IMR-90 (cell line): Measurements from ENCODE around the gene TSPYL1. TPM values are rescaled to one million over a fixed set of nuclear protein-coding genes. Genes with fewer than 3 reads are reported as not detected.

ENCODE experiments used
- ATAC-seq: fragments of 200-7000 bp; cut with Tn5 transposase; 2 replicates; pipeline ENCODE4 v1.9.1; 2020; ENCODE audit warnings: low read depth, mild to moderate bottlenecking, moderate library complexity
- BruUV-seq: library from RNA; stranded (reverse); fragments of 400-500 nt; replicated peaks from 2 replicates; lab custom pipeline; 2021; lab: Mats Ljungman, UMichigan
- CTCF ChIA-PET: fragments of 300-600 bp; formaldehyde crosslinking; extraction: SDS; loops from one replicate; lab custom pipeline; 2021; ENCODE audit warnings: antibody characterized with exemption; lab: Yijun Ruan, JAX
- POLR2A ChIA-PET: fragments of 300-600 bp; sonication (Branson Sonifier 250); formaldehyde crosslinking; loops from one replicate; lab custom pipeline; 2022; ENCODE audit warnings: antibody characterized with exemption; ENCODE audit not compliant: unreplicated experiment; lab: Charles Lee
- DNase-seq: peaks from one replicate; pipeline ENCODE4 v3.0.0; 2013
- H2AFZ ChIP-seq: replicated peaks from 2 replicates; pipeline ENCODE3; 2013; ENCODE audit warnings: low read length, mild to moderate bottlenecking; ENCODE audit not compliant: poor library complexity
- H2AK5ac ChIP-seq: 2 replicates; pipeline ENCODE4 v1.6.1; 2013; ENCODE audit warnings: low read depth, low read length, inconsistent platforms
- H2AK9ac ChIP-seq: replicated peaks from 2 replicates; pipeline ENCODE3; 2013; ENCODE audit warnings: mild to moderate bottlenecking, low read depth, low read length, moderate library complexity; ENCODE audit not compliant: poor library complexity
- H2BK120ac ChIP-seq: 2 replicates; pipeline ENCODE4 v1.6.1; 2013; ENCODE audit warnings: low read depth, low read length, inconsistent platforms
- H2BK15ac ChIP-seq: 3 replicates; pipeline ENCODE4 v1.6.1; 2013; ENCODE audit warnings: low read depth, low read length, inconsistent platforms
- H2BK20ac ChIP-seq: 2 replicates; pipeline ENCODE4 v1.6.1; 2013; ENCODE audit warnings: low read depth, mild to moderate bottlenecking, inconsistent platforms, low read length, moderate library complexity
- H2BK5ac ChIP-seq: 2 replicates; pipeline ENCODE4 v1.6.1; 2013; ENCODE audit warnings: mild to moderate bottlenecking, low read depth, low read length, inconsistent platforms; ENCODE audit not compliant: poor library complexity, severe bottlenecking
- H3K14ac ChIP-seq: replicated peaks from 2 replicates; pipeline ENCODE4 v1.6.1; 2013; ENCODE audit warnings: low read depth, low read length, inconsistent platforms
- H3K18ac ChIP-seq: 2 replicates; pipeline ENCODE4 v1.6.1; 2013; ENCODE audit warnings: low read depth, low read length, control low read depth
- H3K23ac ChIP-seq: 2 replicates; pipeline ENCODE4 v1.6.1; 2013; ENCODE audit warnings: low read depth, low read length, inconsistent platforms
- H3K27ac ChIP-seq: 2 replicates; pipeline ENCODE4 v1.5.1; 2013; ENCODE audit warnings: mild to moderate bottlenecking, control low read depth, low read length; ENCODE audit not compliant: insufficient read depth
- H3K27me3 ChIP-seq: 2 replicates; pipeline ENCODE4 v1.6.1; 2013; ENCODE audit warnings: low read length; ENCODE audit not compliant: control insufficient read depth, insufficient read depth
- H3K36me3 ChIP-seq: 2 replicates; pipeline ENCODE4 v1.6.1; 2013; ENCODE audit warnings: low read length, mixed read lengths; ENCODE audit not compliant: control insufficient read depth, insufficient read depth
- H3K4ac ChIP-seq: 2 replicates; pipeline ENCODE4 v1.6.1; 2013; ENCODE audit warnings: low read depth, low read length, inconsistent platforms
- H3K4me1 ChIP-seq: 2 replicates; pipeline ENCODE4 v1.6.1; 2013; ENCODE audit warnings: low read length, mixed read lengths; ENCODE audit not compliant: control insufficient read depth, insufficient read depth
- H3K4me2 ChIP-seq: 2 replicates; pipeline ENCODE4 v1.6.1; 2013; ENCODE audit warnings: low read depth, mild to moderate bottlenecking, control low read depth, low read length, moderate library complexity
- H3K4me3 ChIP-seq: 2 replicates; pipeline ENCODE4 v1.5.1; 2013; ENCODE audit warnings: low read depth, mild to moderate bottlenecking, control low read depth, low read length, moderate library complexity; ENCODE audit not compliant: insufficient read depth
- H3K56ac ChIP-seq: 2 replicates; pipeline ENCODE4 v1.6.1; 2013; ENCODE audit warnings: low read length, inconsistent platforms; ENCODE audit not compliant: insufficient read depth; ENCODE audit errors: extremely low read depth
- H3K79me1 ChIP-seq, 2 experiments: 2 replicates each; pipeline ENCODE4 v1.6.1; 2013; ENCODE audit warnings: low read length in 2 of 2, inconsistent platforms in 1 of 2, low read depth in 1 of 2
- H3K9ac ChIP-seq: 2 replicates; pipeline ENCODE4 v1.6.1; 2013; ENCODE audit warnings: low read depth, low read length, control low read depth
- H3K9me1 ChIP-seq: 2 replicates; pipeline ENCODE4 v1.6.1; 2013; ENCODE audit warnings: low read length, inconsistent platforms; ENCODE audit not compliant: insufficient read depth
- H3K9me3 ChIP-seq: 2 replicates; pipeline ENCODE4 v1.6.1; 2013; ENCODE audit warnings: low read length; ENCODE audit not compliant: control insufficient read depth, insufficient read depth
- H4K20me1 ChIP-seq: 2 replicates; pipeline ENCODE4 v1.6.1; 2013; ENCODE audit warnings: low read length, inconsistent platforms; ENCODE audit not compliant: insufficient read depth
- H4K5ac ChIP-seq: 2 replicates; pipeline ENCODE4 v1.6.1; 2013; ENCODE audit warnings: mild to moderate bottlenecking, low read depth, low read length, control low read depth
- H4K8ac ChIP-seq, 2 experiments: 2 replicates each; pipeline ENCODE4 v1.6.1; 2013; ENCODE audit warnings: low read depth in 2 of 2, low read length in 2 of 2, control low read depth in 1 of 2, inconsistent platforms in 1 of 2
- H4K91ac ChIP-seq: 2 replicates; pipeline ENCODE4 v1.6.1; 2013; ENCODE audit warnings: low read depth, low read length, inconsistent platforms; ENCODE audit not compliant: insufficient read depth
- MAFK ChIP-seq: IDR thresholded peaks from 2 replicates; pipeline ENCODE4 v1.6.1; 2012; ENCODE audit warnings: low read depth, low read length, improper control_type of control experiment
- POLR2A ChIP-seq: IDR thresholded peaks from 2 replicates; pipeline ENCODE4 v1.6.1; 2012; ENCODE audit warnings: mild to moderate bottlenecking, low read depth, low read length
- RFX5 ChIP-seq: IDR thresholded peaks from 2 replicates; pipeline ENCODE4 v1.8.0; 2012; ENCODE audit warnings: low read depth, mild to moderate bottlenecking, low read length, moderate library complexity
- SMC3 ChIP-seq: fragments of 150-350 bp; IDR thresholded peaks from 2 replicates; pipeline ENCODE4 v1.6.1; 2016; ENCODE audit warnings: low read depth, mild to moderate bottlenecking, antibody characterized with exemption, low read length, moderate library complexity
- WGBS, 2 experiments: methylation state at CpG; one replicate each; pipeline versions ENCODE4 v1.1.5 to v1.1.7; 2013; ENCODE audit warnings: missing lambda C conversion rate in 2 of 2; ENCODE audit not compliant: insufficient read length in 1 of 2; ENCODE audit errors: extremely low coverage in 2 of 2; 5-methylcytosine and 5-hydroxymethylcytosine counted together
- dilution Hi-C: fragments of 300-500 bp; cut with HindIII; formaldehyde crosslinking; loops from one replicate; pipeline ENCODE4 v1.14.3; 2018; ENCODE audit warnings: low sequenced_read_pairs; ENCODE audit not compliant: unreplicated experiment
- in situ Hi-C: fragments of 300-500 bp; cut with MboI; formaldehyde crosslinking; loops from 3 replicates; pipeline ENCODE4 v1.14.3; 2019; ENCODE audit warnings: low sequenced_read_pairs, inconsistent platforms, mixed read lengths
- intact Hi-C: fragments of 100-400 bp; cut with micrococcal nuclease; formaldehyde crosslinking; loops from 2 replicates; pipeline ENCODE4 v1.10.0; 2022
- polyA plus RNA-seq, 3 experiments: library from polyadenylated mRNA; depleted of rRNA; stranded (reverse); fragments of >200 nt; gene quantifications; 2 replicates each; pipeline ENCODE4 v1.2.3, GENCODE V29; 2012; ENCODE audit warnings: low replicate concordance in 1 of 3
- total RNA-seq: library from RNA; depleted of rRNA; stranded (reverse); fragments of >200 nt; gene quantifications from 2 replicates; pipeline ENCODE4 v1.2.3, GENCODE V29; 2012; rRNA removed

Gene TSPYL1
- total and polyA plus RNA-seq, 2 of the 4 experiments (the other 2 are of a cell fraction) = 32.4 to 111 TPM

GRCh38 chr6:116229287-116229913 is 50.3 kb downstream of the TSPYL1 start:
- peak overlapping the region; percentile 3; the same call in 1 of the 2 replicates for H2AK5ac ChIP-seq
- H2BK120ac ChIP-seq = no peak overlapping the region
- H2BK15ac ChIP-seq = no peak overlapping the region
- no peaks in the 10 kb centered on the region for H4K20me1 ChIP-seq
- dilution Hi-C loops (no loop called here), intact Hi-C loops (no loop called here), in situ Hi-C loops (no loop called here)
- no peaks in the 10 kb centered on the region for H3K9me1 ChIP-seq
- BruUV-seq = no TSS peak
- DNase-seq = peak; percentile 91
- H4K5ac ChIP-seq = peak overlapping the region; percentile 3; the same call in 1 of the 2 replicates
- H3K79me1 ChIP-seq = no peaks in the 10 kb centered on the region
- H3K4ac ChIP-seq = no peak overlapping the region
- peak overlapping the region; percentile 20 to 87; a peak in 3 of 4 replicates for H4K8ac ChIP-seq
- H2AFZ ChIP-seq = peak overlapping the region; percentile 73
- no peaks in the 10 kb centered on the region for H3K9me3 ChIP-seq
- H3K4me2 ChIP-seq = peak overlapping the region; percentile 63
- ChIA-PET CTCF (interaction anchor here (0.6 kb wide), 1 partner anchor 336 kb away, joined by 3 read pairs; no protein-coding TSS in a partner anchor), POLR2A (no interaction called here)
- 48% methylated on average over 11 of the region's 17 CpGs; no CpG with 5 or more reads in 1 of the 2 experiments for WGBS, 2 experiments
- H3K4me1 ChIP-seq = no peaks in the 10 kb centered on the region
- H3K18ac ChIP-seq = no peak overlapping the region
- no peaks in the 10 kb centered on the region for H3K27me3 ChIP-seq
- H2BK20ac ChIP-seq = no peak overlapping the region
- no peak overlapping the region for H3K23ac ChIP-seq
- no peak overlapping the region for H3K27ac ChIP-seq
- no peaks in the 10 kb centered on the region for H3K36me3 ChIP-seq
- no peak overlapping the region for H3K14ac ChIP-seq
- peak overlapping the region; percentile 27; the same call in 1 of the 2 replicates for H3K4me3 ChIP-seq
- ATAC-seq = peak; percentile 96
- no peak overlapping the region for H4K91ac ChIP-seq
- H3K9ac ChIP-seq = no peak overlapping the region; the same call in 1 of the 2 replicates
- no peak overlapping the region for H3K56ac ChIP-seq
- H2BK5ac ChIP-seq = no peak overlapping the region
- TF ChIP-seq MAFK (peak; percentile 7; the same call in 1 of the 2 replicates), SMC3 (no peak), POLR2A (no peak), RFX5 (peak; percentile 98)
- H2AK9ac ChIP-seq = no peak overlapping the region

Other genes starting within 250 kb of the TSPYL1 start
- under 0.01 TPM in 2 replicates for gene FRK, start 219.0 kb downstream of the TSPYL1 start, total RNA-seq
- gene FRK, start 219.0 kb downstream of the TSPYL1 start, polyA plus RNA-seq (2012; rRNA removed) = under 0.01 and 0.02 TPM in 2 replicates
- 7.5 and 11.7 TPM in 2 replicates for gene NT5DC1, start 179.1 kb downstream of the TSPYL1 start, total RNA-seq
- gene NT5DC1, start 179.1 kb downstream of the TSPYL1 start, polyA plus RNA-seq (2012; rRNA removed) = 12.0 and 16.8 TPM in 2 replicates
- not detected in 2 replicates for gene COL10A1, start 153.8 kb downstream of the TSPYL1 start, total RNA-seq
- gene COL10A1, start 153.8 kb downstream of the TSPYL1 start, polyA plus RNA-seq (2012; rRNA removed) = 0.05 and 0.70 TPM in 2 replicates
- 22.0 and 23.1 TPM in 2 replicates for gene TSPYL4, start 25.9 kb downstream of the TSPYL1 start, total RNA-seq
- 29.0 and 29.9 TPM in 2 replicates for gene TSPYL4, start 25.9 kb downstream of the TSPYL1 start, polyA plus RNA-seq (2012; rRNA removed)
- gene DSE, start 91.0 kb upstream of the TSPYL1 start, total RNA-seq = 132 and 154 TPM in 2 replicates
- 43.9 and 48.0 TPM in 2 replicates for gene DSE, start 91.0 kb upstream of the TSPYL1 start, polyA plus RNA-seq (2012; rRNA removed)
- gene CALHM6, start 181.4 kb upstream of the TSPYL1 start, total RNA-seq = 0.72 and 0.83 TPM in 2 replicates
- gene CALHM6, start 181.4 kb upstream of the TSPYL1 start, polyA plus RNA-seq (2012; rRNA removed) = 1.1 and 1.5 TPM in 2 replicates
- 10.6 and 10.8 TPM in 2 replicates for gene CALHM5, start 231.7 kb upstream of the TSPYL1 start, total RNA-seq
- gene CALHM5, start 231.7 kb upstream of the TSPYL1 start, polyA plus RNA-seq (2012; rRNA removed) = 2.8 and 3.3 TPM in 2 replicates